ENCODE measurements around the gene ALG12. TPM values are rescaled to one million over a fixed set of nuclear protein-coding genes. Genes with fewer than 3 reads are reported as not detected.

The ALG12 gene
- total and polyA plus RNA-seq, 2 experiments from 2014 or later: 21.9 to 24.4 TPM

DNA sequence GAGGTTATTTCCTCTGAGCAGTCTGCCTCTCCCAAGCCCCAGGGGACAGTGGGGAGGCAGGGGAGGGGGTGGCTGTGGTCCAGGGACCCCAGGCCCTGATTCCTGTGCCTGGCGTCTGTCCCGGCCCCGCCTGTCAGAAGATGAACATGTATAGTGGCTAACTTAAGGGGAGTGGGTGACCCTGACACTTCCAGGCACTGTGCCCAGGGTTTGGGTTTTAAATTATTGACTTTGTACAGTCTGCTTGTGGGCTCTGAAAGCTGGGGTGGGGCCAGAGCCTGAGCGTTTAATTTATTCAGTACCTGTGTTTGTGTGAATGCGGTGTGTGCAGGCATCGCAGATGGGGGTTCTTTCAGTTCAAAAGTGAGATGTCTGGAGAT, 45.4 kb upstream of the ALG12 start:
- Histone ChIP-seq H3K4me2 (ENCODE audit: unreplicated experiment) (no peak overlapping the region), H4K20me1 (ENCODE audit: insufficient read depth) (no peaks in the 10 kb centered on the region), H3K9me3 (ENCODE audit: low read depth) (no peaks in the 10 kb centered on the region), H3K27ac (no peak overlapping the region), H3K4me3 (no peak overlapping the region), H3K36me3 (ENCODE audit: low read depth) (no peaks in the 10 kb centered on the region; the same call in 1 of the 2 replicates), H3K79me2 (ENCODE audit: insufficient read depth) (peaks cover 21% of the 10 kb centered on the region), H3K9me2 (ENCODE audit: insufficient read depth) (no peaks in the 10 kb centered on the region), H3K9ac (no peak overlapping the region), H2AFZ (no peak overlapping the region), H3K27me3 (replicated peaks; ENCODE audit: insufficient read depth) (no peaks in the 10 kb centered on the region), H3F3A (ENCODE audit: insufficient read depth) (0 out of 2 replicates have a peak, but pooled peaks cover 3% of the 10 kb centered on the region), H3K4me1 (ENCODE audit: insufficient read depth) (peaks cover 5% of the 10 kb centered on the region; the same call in 1 of the 2 replicates)
- in situ Hi-C loops (cut with MboI): no loop called here
- 91 to 92% methylated on average over 6 of the region's 6 CpGs for WGBS, 2 experiments (ENCODE audit: low coverage in 1 of 2, low lambda C conversion rate in 2 of 2, missing lambda C conversion rate in 2 of 2)
- TF ChIP-seq EZH2phosphoT487 (IDR thresholded peaks at IDR 0.05; ENCODE audit: insufficient read depth, low read depth) (no peak), EZH2 (IDR thresholded peaks at IDR 0.05; ENCODE audit: insufficient read depth, poor library complexity, severe bottlenecking) (no peak)
- DNase-seq: no peak

GRCh38 chr22:49962751-49963646, 44.8 kb upstream of the ALG12 start:
- peak overlapping the region; percentile 53; the same call in 1 of the 2 replicates for H2AFZ ChIP-seq

DNA sequence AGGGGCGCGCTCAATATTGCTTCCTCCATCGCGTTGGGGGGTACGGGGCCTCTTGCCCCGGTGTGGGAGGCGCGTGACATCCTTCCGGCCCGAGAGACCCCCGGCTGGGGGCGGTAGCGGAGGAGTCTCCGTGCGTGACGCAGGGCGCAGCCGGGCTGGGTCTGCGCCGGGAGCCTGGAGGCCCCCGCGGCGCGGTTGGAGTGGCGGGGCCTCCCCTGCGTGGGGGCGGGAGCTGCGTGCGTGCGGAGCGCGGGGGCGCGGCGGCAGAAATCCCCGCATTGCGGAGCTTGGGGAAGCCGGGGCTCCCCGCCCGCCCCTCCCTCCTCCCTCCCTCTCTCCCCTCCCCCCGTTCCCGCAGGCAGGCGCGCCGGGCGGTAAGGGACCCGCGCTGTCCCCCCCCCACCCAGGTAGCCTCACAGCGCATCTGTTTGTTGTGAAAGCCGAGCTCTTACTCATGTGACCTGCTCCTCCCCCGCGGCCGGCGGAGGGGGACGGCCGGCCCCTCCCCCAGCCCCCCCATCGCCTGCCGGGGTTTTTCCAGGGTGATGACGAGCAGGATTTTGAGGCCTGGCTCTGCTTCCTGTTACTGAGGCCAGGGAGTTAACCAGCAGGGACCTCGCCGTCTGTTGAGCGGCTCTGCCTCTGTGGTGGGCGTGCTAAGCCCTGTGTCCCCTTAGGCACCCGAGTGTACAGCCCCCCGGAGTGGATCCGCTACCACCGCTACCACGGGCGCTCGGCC, 43.9 kb upstream of the ALG12 start:
- Histone ChIP-seq H4K20me1 (ENCODE audit: insufficient read depth) (no peaks in the 10 kb centered on the region), H3K27ac (peak overlapping the region; percentile 29), H3K4me2 (ENCODE audit: unreplicated experiment) (peak overlapping the region; percentile 84), H3K4me1 (ENCODE audit: insufficient read depth) (peaks cover 5% of the 10 kb centered on the region; the same call in 1 of the 2 replicates), H3K36me3 (ENCODE audit: low read depth) (no peaks in the 10 kb centered on the region; the same call in 1 of the 2 replicates), H3K9me3 (ENCODE audit: low read depth) (no peaks in the 10 kb centered on the region), H2AFZ (peak overlapping the region; percentile 53; the same call in 1 of the 2 replicates), H3F3A (ENCODE audit: insufficient read depth) (no peaks in the 10 kb centered on the region), H3K9ac (peak overlapping the region; percentile 79), H3K4me3 (peak overlapping the region; percentile 73), H3K79me2 (ENCODE audit: insufficient read depth) (peaks cover 21% of the 10 kb centered on the region), H3K27me3 (replicated peaks; ENCODE audit: insufficient read depth) (no peaks in the 10 kb centered on the region), H3K9me2 (ENCODE audit: insufficient read depth) (no peaks in the 10 kb centered on the region)
- in situ Hi-C loops (cut with MboI): no loop called here
- 1 to 14% methylated on average over 31 to 34 of the region's 70 CpGs for WGBS, 2 experiments (ENCODE audit: low coverage in 1 of 2, low lambda C conversion rate in 2 of 2, missing lambda C conversion rate in 2 of 2)
- TF ChIP-seq EZH2phosphoT487 (IDR thresholded peaks at IDR 0.05; ENCODE audit: insufficient read depth, low read depth) (no peak), EZH2 (IDR thresholded peaks at IDR 0.05; ENCODE audit: insufficient read depth, poor library complexity, severe bottlenecking) (no peak)
- DNase-seq: peak; percentile 92

More at GRCh38 chr22:49962751-49963646, 44.8 kb upstream of the ALG12 start:
- Histone ChIP-seq H3K4me2 (ENCODE audit: unreplicated experiment) (peak overlapping the region; percentile 84), H3K9me3 (ENCODE audit: low read depth) (no peaks in the 10 kb centered on the region), H3K27ac (peak overlapping the region; percentile 29), H3K79me2 (ENCODE audit: insufficient read depth) (peaks cover 21% of the 10 kb centered on the region), H4K20me1 (ENCODE audit: insufficient read depth) (no peaks in the 10 kb centered on the region), H3K4me3 (peak overlapping the region; percentile 73), H3K9ac (peak overlapping the region; percentile 79), H3F3A (ENCODE audit: insufficient read depth) (0 out of 2 replicates have a peak, but pooled peaks cover 3% of the 10 kb centered on the region), H3K36me3 (ENCODE audit: low read depth) (no peaks in the 10 kb centered on the region; the same call in 1 of the 2 replicates), H3K9me2 (ENCODE audit: insufficient read depth) (no peaks in the 10 kb centered on the region), H3K27me3 (replicated peaks; ENCODE audit: insufficient read depth) (no peaks in the 10 kb centered on the region), H3K4me1 (ENCODE audit: insufficient read depth) (peaks cover 5% of the 10 kb centered on the region; the same call in 1 of the 2 replicates)
- in situ Hi-C loops (cut with MboI): no loop called here
- TF ChIP-seq EZH2phosphoT487 (IDR thresholded peaks at IDR 0.05; ENCODE audit: insufficient read depth, low read depth) (no peak), EZH2 (IDR thresholded peaks at IDR 0.05; ENCODE audit: insufficient read depth, poor library complexity, severe bottlenecking) (no peak)
- 84 to 85% methylated on average over 47 to 59 of the region's 63 CpGs for WGBS, 2 experiments (ENCODE audit: low coverage in 1 of 2, low lambda C conversion rate in 2 of 2, missing lambda C conversion rate in 2 of 2)
- no peak for DNase-seq

GRCh38 chr22:49961601-49962011, 43.4 kb upstream of the ALG12 start:
- Histone ChIP-seq H4K20me1 (ENCODE audit: insufficient read depth) (no peaks in the 10 kb centered on the region), H3K4me2 (ENCODE audit: unreplicated experiment) (peak overlapping the region; percentile 84), H2AFZ (no peak overlapping the region), H3K4me3 (peak overlapping the region; percentile 73), H3K9ac (peak overlapping the region; percentile 79), H3K9me3 (ENCODE audit: low read depth) (no peaks in the 10 kb centered on the region), H3K4me1 (ENCODE audit: insufficient read depth) (peaks cover 5% of the 10 kb centered on the region; the same call in 1 of the 2 replicates), H3K36me3 (ENCODE audit: low read depth) (no peaks in the 10 kb centered on the region; the same call in 1 of the 2 replicates), H3K79me2 (ENCODE audit: insufficient read depth) (peaks cover 21% of the 10 kb centered on the region), H3K9me2 (ENCODE audit: insufficient read depth) (no peaks in the 10 kb centered on the region), H3F3A (ENCODE audit: insufficient read depth) (no peaks in the 10 kb centered on the region), H3K27ac (peak overlapping the region; percentile 29; the same call in 1 of the 2 replicates), H3K27me3 (replicated peaks; ENCODE audit: insufficient read depth) (no peaks in the 10 kb centered on the region)
- in situ Hi-C loops (cut with MboI): no loop called here
- 2 to 4% methylated on average over 31 to 39 of the region's 49 CpGs for WGBS, 2 experiments (ENCODE audit: low coverage in 1 of 2, low lambda C conversion rate in 2 of 2, missing lambda C conversion rate in 2 of 2)
- DNase-seq: no peak
- TF ChIP-seq EZH2 (IDR thresholded peaks at IDR 0.05; ENCODE audit: insufficient read depth, poor library complexity, severe bottlenecking) (no peak), EZH2phosphoT487 (IDR thresholded peaks at IDR 0.05; ENCODE audit: insufficient read depth, low read depth) (no peak)

Measured in GM23248 (cell line).